GM04503 (cell line): Measurements from ENCODE around the gene ZSWIM1.
"Not testable (repeated sequence)": the region's sequence is repeated elsewhere in the genome, so short reads cannot be mapped to it uniquely, and the experiment has no call there.

Experiments used
- DNase-seq: peaks from one replicate; pipeline ENCODE4 v3.0.0-alpha.2; 2012; ENCODE audit warnings: low read depth

ZSWIM1 gene

DNA sequence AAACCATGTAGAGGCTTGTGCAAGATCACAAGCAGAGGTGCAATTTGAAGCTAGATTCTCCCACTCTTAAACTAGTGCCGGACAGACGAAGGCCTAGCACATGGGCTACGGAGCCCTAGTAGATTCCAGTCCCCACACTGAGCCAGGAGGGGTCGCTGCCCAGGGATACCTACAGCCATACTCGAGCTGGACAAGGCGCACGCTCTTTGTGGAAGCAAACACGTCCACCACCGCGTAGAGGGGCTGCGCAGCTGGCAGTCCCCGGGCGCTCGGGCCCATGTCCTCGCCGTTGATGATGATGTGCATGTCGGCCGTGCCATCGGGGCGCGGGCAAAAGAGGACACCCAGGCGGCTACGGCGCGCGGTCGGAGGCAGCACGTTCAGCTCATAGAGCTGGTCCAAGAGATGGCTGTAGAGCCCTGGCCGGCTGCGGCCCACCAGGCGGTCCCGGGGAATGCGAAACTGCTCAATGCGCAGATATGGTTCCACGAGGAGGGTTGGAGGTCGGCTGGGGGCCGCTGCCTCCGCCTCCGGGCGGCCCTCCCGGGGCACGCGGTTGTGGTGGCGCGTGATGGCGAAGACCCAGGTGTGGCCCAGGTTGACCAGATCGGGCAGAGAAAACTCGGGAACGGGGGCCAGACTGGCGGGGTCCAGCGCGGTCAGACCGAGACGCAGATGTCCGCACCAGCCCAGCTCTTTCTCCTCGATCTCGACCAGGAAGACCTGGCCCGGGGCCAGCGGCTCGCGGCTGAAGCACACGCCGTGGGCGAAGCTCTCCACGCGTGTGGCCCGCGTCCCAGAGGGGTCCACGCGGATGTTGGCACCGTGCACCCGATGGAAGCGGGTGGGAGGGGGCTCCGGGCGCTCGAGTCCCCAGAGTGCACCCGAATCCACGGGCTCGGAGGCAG, 9.3 kb downstream of the ZSWIM1 start:
- no peak for DNase-seq

- no peak for DNase-seq
Observed at GRCh38 chr20:45890985-45891983, 10.3 kb downstream of the ZSWIM1 start, which contains the start of the genes CTSA and NEURL2. Gene CTSA (plus strand): TSS chr20:45891335. CDS start chr20:45891569, 234 bp downstream. Gene NEURL2 (minus strand): TSS chr20:45891208. CDS start chr20:45890991, 217 bp downstream.

DNA sequence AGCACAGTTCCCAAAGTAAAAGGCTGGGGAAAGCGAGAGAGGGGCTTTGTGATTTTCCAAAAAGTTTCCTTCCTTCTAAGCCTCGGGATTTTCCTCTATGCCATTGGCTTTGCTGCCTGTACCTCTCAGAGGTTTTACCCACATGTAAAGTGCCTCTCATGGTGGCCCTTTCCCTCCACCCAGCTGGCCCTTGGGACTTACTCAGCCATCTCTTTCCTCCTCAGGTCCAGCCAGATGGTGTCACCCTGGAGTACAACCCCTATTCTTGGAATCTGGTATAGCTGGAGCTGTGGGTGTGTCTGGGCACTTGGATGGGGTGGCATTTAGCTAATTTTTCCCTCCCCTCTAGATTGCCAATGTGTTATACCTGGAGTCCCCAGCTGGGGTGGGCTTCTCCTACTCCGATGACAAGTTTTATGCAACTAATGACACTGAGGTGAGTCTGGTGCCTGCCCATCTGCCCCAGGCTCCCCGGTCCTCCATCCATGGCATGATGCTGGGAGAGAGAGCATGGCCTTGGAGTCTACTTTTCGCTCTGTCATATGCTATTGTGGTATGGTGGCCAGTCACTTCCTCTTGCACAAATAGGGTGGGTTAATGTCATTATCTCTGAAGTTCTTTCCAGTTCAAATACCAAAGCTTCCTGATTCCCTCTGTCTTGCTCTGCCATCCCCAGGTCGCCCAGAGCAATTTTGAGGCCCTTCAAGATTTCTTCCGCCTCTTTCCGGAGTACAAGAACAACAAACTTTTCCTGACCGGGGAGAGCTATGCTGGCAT, 11.2 kb downstream of the ZSWIM1 start:
- no peak for DNase-seq

DNA sequence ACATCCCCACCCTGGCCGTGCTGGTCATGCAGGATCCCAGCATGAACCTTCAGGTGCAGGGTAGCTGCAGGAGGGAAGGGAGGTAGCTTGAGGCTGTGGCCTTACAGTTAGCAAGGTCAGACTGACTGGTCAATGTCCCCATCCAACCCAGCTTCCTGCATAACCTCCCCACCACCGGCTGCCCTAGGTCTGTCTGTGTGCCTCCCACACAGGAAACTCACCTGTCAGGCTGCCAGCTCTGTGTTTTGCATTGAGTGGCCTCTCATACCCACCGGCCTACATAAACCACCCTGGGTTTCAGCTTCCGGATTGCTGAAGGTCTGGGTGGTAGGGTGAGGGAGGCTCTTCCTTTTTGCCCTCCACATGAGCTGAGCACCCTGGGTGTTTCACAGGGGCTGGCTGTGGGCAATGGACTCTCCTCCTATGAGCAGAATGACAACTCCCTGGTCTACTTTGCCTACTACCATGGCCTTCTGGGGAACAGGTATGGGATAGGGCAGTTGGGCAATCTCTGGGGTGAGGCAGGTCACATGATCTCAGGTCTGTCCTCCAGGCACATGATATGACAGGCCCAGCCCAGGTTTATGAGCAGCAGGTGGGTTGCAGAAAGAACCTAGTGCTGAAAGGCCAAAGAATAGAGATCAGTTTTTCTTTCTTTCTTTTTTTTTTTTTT, 11.9 kb downstream of the ZSWIM1 start:
- DNase-seq, result no peak

DNA sequence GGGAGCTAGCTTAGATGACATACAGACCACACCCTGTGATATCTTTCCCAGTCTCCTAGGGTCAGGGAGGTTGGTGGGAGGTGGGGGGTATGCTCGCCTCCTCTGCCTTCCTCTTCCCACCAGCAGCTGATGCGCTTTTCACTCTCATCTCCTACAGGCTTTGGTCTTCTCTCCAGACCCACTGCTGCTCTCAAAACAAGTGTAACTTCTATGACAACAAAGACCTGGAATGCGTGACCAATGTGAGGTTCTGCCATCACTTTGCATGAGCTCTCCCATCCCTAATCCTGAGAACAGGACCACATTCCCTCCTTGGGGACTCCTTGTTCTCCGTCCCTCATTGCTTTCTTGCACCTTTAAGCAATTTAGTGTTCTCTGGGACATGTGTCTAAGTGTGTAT, 12.8 kb downstream of the ZSWIM1 start:
- no peak for DNase-seq

DNA sequence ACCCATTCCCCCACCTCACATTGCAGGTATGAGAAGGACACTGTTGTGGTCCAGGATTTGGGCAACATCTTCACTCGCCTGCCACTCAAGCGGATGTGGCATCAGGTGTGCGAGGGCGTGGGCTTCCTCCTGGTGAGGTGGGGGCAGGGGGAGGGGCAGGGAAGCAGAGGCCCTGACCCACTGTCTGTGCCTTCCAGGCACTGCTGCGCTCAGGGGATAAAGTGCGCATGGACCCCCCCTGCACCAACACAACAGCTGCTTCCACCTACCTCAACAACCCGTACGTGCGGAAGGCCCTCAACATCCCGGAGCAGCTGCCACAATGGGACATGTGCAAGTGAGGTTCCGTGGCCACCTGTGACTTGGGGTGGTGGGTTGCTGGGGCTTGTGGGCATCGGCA, 13.8 kb downstream of the ZSWIM1 start:
- no peak for DNase-seq

GRCh38 chr20:45896641-45897161, 15.7 kb downstream of the ZSWIM1 start:
- DNase-seq, result no peak

GRCh38 chr20:45897289-45897688, 16.3 kb downstream of the ZSWIM1 start:
- DNase-seq, result no peak

DNA sequence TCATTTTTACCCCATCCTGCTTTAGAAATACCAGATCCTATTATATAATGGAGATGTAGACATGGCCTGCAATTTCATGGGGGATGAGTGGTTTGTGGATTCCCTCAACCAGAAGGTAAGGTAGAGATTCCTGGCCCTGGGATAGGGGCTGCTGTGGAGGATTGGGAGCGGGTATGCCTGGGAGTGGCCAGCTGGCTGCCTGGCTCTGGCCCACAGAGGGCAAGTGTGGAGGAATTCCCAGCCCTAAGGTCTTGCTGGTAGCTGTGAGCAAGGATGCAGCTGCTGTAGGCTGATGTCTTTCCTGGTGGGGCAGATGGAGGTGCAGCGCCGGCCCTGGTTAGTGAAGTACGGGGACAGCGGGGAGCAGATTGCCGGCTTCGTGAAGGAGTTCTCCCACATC, 16.7 kb downstream of the ZSWIM1 start:
- DNase-seq, result no peak

DNA sequence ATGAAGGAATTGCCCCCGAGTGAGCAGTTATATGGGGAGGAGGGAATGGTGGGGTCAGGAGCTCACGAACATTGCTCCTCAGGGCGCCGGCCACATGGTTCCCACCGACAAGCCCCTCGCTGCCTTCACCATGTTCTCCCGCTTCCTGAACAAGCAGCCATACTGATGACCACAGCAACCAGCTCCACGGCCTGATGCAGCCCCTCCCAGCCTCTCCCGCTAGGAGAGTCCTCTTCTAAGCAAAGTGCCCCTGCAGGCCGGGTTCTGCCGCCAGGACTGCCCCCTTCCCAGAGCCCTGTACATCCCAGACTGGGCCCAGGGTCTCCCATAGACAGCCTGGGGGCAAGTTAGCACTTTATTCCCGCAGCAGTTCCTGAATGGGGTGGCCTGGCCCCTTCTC, 17.3 kb downstream of the ZSWIM1 start:
- no peak for DNase-seq

GRCh38 chr20:45899046-45899835, 18.2 kb downstream of the ZSWIM1 start:
- DNase-seq, result no peak

GRCh38 chr20:45901332-45901731, 20.3 kb downstream of the ZSWIM1 start:
- DNase-seq, result not testable (repeated sequence)

- DNase-seq, result no peak
Observed at GRCh38 chr20:45902199-45902701, 21.2 kb downstream of the ZSWIM1 start.

GRCh38 chr20:45904583-45905504, 23.8 kb downstream of the ZSWIM1 start:
- no peak for DNase-seq

DNA sequence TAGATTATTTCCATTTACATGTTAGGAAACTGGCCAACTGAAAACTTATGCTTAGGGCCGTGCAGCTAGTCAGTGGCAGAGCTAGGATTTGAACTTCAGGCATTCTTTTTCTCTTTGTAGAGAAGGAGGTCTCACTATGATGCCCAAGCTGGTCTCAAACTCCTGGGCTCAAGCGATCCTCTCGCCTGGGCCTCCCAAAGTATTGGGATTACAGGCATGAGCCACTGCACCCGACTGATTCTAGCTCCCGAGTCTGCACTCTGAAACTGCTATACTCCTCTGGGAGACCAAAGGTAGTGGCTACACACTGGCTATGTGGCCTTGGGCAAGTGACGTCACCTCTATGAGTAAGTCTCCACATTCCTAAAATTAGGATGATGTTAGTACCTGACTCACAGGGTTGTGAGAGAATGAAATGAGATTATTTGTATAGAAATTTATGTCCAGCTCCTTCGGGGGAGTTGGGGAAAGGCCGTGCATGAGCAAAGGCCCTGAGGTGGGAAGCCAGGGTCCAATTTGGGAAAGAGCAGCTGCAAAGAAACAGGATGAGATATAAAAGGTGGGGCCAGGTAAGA, 24.6 kb downstream of the ZSWIM1 start:
- no peak for DNase-seq

DNA sequence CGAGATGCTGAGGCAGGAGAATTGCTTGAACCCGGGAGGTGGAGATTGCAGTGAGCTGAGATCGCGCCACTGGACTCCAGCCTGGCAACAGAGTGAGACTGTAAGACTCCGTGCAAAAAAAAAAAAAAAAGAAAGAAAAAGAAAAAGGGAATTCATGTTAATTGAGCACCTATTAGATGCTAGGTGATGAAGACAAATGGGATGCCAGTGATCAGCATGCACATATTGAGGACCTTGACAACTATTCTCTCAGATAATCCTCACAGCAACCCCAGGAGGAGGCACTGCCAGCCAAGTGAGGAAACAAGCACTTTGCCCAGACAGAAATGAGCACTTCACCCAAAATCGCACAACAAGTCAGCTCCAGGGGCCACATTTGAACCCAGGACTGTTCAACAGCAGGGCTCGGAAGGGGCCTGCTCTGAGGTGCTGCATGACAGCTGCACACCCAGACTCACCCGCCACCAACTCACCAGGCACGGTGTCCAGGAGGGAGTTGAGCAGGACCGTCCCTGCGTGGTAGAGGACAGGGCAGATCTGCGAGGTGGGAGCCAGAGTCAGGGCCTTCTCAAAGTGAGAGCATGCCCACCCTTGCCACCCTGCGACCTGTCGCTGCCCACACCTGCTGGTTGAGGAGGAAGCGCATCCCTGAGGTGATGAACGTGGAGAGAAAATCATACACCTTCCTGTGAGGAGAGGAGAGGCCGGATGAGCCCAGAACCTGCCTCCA, 26.4 kb downstream of the ZSWIM1 start:
- DNase-seq, result no peak

DNA sequence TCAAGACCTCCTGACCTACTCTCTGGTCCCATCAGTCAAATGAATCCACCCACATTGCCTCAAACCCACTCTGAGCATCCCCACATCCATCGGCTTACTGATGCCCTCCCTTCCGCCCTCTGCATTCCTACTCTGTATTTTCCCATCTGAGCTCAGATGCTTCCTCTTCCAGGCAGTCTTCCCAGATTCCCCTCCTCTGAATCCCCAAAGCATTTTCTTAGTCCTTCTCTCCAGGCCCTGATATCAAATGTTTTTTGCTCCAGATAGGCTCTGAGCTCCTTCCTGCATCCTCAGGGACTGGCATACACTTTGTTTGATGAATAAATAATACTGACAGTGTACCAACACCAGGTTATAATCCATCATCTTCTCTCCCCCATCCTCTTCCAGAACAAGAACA, 27.1 kb downstream of the ZSWIM1 start:
- DNase-seq, result no peak

GRCh38 chr20:45909336-45909808, 28.3 kb downstream of the ZSWIM1 start:
- DNase-seq, result no peak
